ENCODE results near the gene PRPF19. TPM values are rescaled to one million over a fixed set of nuclear protein-coding genes. Genes with fewer than 3 reads are reported as not detected.

The PRPF19 gene
- total RNA-seq, 1 donor, result 53.1 TPM

GRCh38 chr11:60939855-60940254 is 33.5 kb upstream of the PRPF19 start:
- no peak for TF ChIP-seq CTCF (IDR thresholded peaks at IDR 0.05; ENCODE audit: insufficient read depth, low read length)
- DNase-seq (ENCODE audit: low read depth), result peak; percentile 67

GRCh38 chr11:60939301-60939700 is 32.9 kb upstream of the PRPF19 start:
- no peak for TF ChIP-seq CTCF (IDR thresholded peaks at IDR 0.05; ENCODE audit: insufficient read depth, low read length)
- H3K4me3 ChIP-seq (ENCODE audit: low read depth, low read length), result no peak overlapping the region
- no peak for DNase-seq (ENCODE audit: low read depth)

More at GRCh38 chr11:60939855-60940254, 33.5 kb upstream of the PRPF19 start:
- no peak overlapping the region for H3K4me3 ChIP-seq (ENCODE audit: low read depth, low read length)

GRCh38 chr11:60938500-60938899 is 32.1 kb upstream of the PRPF19 start:
- no peak for DNase-seq (ENCODE audit: low read depth)
- TF ChIP-seq CTCF (IDR thresholded peaks at IDR 0.05; ENCODE audit: insufficient read depth, low read length), result no peak
- no peak overlapping the region for H3K4me3 ChIP-seq (ENCODE audit: low read depth, low read length)

DNA sequence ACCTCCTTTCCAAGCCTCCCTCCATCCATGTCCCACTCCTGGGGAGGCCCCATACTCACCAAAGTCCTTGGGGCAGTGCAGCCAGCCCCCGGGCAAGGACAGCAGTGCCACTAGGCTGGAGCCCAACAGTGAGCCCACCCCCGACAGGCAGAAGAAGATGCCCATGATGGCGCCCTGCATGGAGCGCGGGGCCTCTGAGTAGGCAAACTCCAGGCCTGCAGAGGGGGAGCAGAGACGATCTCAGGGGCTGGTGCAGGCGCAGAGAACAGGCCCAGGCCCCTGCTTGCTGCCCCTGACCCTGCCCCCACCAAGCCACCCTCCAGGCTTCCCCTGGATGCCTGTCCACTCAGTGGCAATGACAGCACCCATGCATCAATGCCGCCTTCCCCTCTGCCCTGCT is 31.4 kb upstream of the PRPF19 start:
- no peak for TF ChIP-seq CTCF (IDR thresholded peaks at IDR 0.05; ENCODE audit: insufficient read depth, low read length)
- DNase-seq (ENCODE audit: low read depth), result no peak
- no peak overlapping the region for H3K4me3 ChIP-seq (ENCODE audit: low read depth, low read length)

- no peak for DNase-seq (ENCODE audit: low read depth)
- H3K4me3 ChIP-seq (ENCODE audit: low read depth, low read length), result no peak overlapping the region
- TF ChIP-seq CTCF (IDR thresholded peaks at IDR 0.05; ENCODE audit: insufficient read depth, low read length), result no peak
These were observed 30.8 kb upstream of the PRPF19 start for GRCh38 chr11:60937144-60937527.

- TF ChIP-seq CTCF (IDR thresholded peaks at IDR 0.05; ENCODE audit: insufficient read depth, low read length), result no peak
- no peak overlapping the region for H3K4me3 ChIP-seq (ENCODE audit: low read depth, low read length)
- no peak for DNase-seq (ENCODE audit: low read depth)
These were observed 30.2 kb upstream of the PRPF19 start for GRCh38 chr11:60936467-60937143.
